NCI-H2196 treated with DMSO at 0.1 percent for 48 hours (cell line): Measurements from ENCODE around the gene AOC2.
"Not testable (repeated sequence)": the region's sequence is repeated elsewhere in the genome, so short reads cannot be mapped to it uniquely, and the experiment has no call there.

Experiments used
- DNase-seq: peaks from one replicate; lab custom pipeline; 2025; ENCODE audit not compliant: unreplicated experiment; lab: John Stamatoyannopoulos, UW

AOC2 gene

DNA sequence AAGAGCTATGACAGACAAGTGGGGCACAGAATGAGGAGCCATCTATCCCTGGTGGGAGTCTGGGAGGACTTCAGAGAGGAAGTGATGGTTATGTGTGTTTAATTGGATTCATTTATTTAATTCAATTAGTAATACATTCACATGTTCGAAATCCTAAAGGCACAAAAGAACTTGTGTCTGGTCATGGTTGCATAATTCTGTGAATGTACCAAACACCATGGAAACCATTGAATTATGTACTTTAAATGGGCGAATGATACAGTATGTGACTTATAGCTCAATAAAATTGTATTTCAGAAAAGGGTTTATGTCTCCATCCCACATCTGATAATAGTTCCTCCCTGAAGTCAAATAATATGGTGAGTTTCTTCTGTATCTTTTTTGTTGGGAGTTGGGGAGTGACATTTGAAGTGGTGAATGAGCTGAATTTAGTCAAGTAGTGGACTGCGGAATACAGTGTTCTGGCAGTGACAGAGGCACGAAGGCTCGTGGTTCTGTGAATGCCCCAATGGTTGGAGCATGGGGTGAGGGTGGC lies 36.5 kb downstream of the AOC2 start:
- no peak for DNase-seq

DNA sequence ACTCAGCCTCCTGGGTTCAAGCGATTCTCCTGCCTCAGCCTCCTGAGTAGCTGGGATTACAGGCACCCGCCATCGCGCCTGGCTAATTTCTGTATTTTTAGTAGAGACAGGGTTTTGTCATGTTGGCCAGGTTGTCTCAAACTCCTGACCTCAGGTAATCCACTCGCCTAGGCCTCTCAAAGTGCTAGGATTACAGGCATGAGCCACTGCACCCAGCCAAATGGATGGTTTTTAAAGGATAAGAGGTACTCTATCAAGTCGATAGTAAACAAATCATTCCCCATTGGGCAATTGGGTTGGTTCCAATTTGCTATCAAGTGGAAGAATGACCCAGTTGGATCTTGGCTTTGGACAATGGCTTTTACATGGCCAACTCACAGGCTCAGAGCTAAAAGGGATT lies 37.3 kb downstream of the AOC2 start:
- not testable (repeated sequence) for DNase-seq

DNA sequence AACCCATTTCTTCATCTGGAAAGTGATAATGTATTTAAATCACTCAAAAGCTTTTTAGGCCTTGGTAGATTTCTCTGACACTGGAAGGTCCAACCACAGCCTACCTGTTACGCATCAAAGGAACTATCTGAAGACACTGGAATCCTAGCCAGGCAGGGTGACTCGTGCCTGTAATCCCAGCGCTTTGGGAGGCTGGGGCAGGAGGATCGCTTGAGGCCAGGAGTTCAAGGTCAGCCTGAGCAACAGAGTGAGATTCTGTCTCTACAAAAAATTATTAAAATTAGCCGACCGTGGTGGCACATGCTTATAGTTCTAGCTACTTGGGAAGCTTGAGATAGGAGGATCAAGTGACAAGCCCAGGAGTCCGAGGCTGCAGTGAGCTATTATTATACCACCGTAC lies 37.8 kb downstream of the AOC2 start:
- DNase-seq, result no peak

DNA sequence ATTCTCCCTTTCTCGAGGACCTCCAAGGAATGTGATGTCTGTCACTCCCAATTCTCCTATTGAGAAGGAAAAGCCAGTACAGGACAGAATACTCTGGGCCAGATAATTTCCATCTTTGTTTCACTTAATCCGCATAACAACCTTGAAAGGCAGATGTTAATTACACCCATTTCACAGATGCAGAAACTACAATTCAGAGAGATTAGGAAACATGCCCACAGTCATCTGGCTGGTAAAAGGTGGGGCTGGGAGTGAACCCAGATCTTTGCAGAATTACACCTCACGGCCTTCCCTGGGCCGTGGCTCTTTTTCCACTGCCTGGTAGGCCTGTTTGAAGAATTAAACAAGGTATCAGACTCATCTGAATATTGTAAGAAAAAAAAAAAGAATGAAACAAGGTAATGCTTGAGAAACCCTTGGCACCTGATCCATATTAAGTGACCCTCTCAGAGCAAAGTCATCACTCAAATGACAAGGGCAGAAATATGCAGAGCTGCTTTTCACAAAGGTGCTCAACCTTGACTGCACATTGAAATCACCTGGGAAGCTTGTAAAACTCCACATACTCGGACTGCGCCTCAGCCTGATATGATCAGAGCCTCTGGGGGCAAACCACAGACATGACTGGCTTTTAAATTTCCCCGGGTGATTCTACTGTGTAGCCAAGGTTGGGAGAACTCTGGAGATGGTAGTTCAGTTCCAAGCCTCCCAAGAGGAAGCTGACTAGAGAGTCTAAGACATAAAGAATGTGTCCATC lies 39.6 kb downstream of the AOC2 start:
- DNase-seq, result no peak

DNA sequence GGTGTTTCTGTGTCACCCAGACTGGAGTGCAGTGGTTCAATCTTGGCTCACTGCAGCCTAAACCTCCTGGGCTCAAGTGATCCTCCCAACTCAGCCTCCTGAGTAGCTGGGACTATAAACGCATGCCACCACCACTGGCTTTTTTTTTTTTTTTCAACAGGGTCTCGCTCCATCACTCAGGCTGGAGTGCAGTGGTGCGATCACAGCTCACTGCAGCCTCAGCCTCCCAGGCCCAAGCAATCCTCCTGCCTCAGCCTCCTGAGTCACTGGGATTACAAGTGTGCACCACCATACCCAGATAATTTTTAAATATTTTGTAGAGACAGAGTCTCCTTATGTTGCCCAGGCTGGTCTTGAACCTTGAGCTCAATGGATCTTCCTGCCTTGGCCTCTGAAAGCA lies 41.4 kb downstream of the AOC2 start:
- DNase-seq, result not testable (repeated sequence)

DNA sequence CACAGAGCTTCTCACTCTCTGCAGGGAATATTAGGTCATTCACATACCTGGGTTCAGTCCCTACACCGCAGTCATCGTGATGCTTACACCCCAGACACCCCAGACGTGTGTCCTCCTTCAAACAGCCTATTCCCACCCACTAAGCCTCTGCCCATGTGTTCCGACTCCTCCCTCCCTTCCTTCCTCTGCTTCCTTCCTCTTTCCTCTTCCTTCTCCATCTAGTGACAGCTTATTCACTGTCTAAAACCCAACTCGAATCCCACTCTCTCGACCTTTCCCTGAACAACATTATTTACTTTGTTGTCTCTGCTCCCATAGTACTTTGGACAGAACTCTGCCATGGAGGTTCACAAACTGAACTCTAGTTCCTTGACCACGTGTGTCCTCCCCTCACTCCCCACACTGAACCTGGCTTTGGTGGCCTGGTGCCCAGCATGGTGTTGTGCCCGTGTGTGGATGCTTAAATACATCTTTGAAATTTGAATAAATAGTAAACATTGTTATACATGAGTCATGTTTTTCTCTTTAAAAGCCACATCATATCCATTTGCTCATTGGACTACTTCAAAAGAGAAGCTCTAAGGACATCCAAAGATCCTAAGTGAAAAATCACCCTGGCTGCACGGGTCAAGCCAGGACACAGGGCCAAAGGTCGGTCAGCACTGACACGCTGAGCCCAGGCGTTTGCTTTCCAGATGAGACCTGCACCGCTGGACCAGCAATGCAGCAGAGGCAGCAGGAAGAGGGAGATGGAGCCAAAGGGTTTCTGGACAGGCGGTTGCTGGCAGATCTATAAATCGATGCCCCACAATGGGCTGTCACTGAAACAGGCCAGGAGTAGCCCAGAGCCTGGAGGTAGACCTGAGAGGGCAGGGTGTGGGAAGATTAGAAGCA lies 42.1 kb downstream of the AOC2 start:
- no peak for DNase-seq

DNA sequence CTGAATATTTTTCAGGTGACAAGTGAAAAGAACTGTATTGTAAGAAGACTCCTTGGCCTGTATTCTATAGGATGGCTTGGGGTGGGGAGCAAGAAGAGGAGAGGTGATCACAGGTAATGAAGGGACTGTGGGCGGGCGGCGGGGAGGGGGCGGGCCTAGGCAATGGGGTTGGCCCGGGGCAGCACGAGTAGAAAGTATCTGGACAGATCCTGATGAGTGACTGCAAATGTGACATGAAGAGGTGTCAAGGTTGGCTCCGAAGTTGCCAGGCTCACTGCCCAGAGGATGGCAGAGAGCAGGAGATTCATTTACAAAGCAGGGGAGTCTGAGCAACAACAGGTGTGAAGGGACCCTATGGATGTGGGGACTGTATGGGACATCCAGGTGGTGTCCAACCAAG lies 45.4 kb downstream of the AOC2 start:
- no peak for DNase-seq

DNA sequence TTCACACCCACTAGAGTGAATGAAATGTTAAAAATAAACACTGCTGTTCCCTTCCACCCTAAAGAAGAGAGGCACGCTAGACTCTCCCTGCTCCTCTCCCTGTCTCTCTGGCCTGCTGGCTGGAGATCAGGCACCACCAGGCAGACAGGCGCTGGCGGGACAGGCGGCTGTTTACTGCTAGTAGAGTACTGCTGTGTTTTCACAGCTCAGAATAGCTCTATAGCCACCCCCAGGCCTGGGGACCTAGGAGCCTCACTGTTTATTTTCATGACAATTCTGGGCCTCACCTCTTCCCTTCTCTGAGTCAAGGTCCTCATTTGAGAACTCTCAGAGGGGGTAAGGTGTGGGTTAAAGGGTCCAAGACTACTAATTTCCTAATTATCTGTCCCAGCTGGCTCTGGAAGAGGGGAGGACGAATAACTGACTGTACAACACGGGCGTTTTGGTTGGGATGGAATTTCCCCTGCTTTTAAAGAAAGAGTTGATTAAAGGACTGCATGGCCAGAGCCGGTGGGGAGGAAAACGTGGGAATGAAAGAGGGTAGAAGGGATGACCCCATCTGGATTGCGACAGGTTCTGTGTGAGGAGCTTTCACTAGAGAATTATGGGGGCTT lies 47.3 kb downstream of the AOC2 start:
- DNase-seq, result no peak

DNA sequence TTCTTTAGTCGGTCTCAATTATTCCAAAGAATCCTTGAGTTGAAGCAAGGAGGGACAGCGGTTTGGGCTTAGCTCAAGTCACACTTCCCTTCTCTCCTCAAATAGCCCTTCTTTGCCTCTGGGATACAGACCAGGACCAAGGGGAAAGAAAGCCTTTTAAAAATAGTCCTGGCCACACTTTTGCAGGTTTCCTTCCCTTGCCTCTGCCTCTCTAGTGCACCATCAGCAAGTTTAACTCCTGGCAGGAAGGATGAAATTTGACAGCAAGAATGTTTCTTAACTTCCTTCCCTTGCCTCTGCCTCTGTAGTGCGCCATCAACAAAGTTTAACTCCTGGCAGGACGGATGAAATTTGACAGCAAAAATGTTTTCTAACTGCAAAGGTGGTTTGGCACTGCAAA lies 49.0 kb downstream of the AOC2 start:
- no peak for DNase-seq

DNA sequence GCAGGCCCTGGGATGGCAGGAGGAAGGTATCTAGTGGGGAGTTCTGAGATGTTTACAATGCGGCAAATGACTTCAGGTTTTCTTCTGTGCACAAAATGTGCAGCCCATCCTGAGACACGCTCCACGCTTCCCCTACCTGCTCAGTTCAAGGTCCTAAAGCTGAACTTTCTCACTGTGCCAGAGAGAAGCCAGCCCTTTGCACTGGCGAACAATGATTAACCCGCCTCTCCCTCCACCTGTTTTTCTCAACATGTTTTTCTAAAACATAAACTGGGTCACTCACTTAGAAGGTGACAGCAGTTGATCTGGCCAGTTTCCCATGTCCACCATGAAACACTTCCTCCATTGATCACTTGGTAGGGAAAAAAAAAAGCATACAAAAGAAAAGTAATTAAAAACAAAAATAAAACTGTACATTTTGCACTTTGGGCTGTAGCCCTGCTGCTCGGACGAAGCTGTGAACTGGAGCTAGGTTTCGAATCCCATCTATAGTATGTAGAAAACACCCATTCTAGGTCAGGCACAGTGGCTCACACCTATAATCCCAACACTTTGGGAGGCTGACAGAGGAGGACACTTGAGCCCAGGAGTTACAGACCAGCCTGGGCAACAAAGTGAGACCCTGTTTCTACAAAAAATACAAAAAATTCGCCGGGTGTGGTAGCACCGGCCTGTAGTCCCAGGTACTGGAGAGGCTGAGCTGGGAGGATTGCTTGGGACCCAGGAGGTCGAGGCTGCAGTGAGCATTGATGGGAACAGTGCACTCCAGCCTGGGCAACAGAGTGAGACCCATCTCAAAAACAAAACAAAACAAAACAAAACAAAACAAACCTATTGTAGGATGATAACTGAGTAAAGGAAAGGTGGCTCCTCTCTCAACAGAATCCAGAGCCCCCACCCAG lies 50.2 kb downstream of the AOC2 start:
- DNase-seq, result no peak

DNA sequence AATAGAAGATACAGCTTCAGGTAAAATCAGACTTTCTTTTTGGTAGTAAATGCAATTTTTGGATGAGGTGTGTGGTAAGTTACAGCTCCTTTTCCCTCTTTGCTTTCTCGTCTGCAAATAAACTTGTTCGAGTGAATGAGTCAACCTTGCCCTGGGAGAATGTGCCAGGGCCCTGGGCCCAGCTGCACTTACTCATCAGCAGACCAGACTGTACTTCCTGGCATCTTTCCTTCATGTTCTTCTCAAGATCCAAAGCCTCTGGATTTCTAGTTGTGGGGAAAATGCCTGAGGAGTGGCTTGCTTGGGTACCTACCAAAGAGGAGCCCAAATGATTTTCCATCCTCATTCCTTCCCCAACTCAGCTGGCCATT lies 50.8 kb downstream of the AOC2 start:
- no peak for DNase-seq

DNA sequence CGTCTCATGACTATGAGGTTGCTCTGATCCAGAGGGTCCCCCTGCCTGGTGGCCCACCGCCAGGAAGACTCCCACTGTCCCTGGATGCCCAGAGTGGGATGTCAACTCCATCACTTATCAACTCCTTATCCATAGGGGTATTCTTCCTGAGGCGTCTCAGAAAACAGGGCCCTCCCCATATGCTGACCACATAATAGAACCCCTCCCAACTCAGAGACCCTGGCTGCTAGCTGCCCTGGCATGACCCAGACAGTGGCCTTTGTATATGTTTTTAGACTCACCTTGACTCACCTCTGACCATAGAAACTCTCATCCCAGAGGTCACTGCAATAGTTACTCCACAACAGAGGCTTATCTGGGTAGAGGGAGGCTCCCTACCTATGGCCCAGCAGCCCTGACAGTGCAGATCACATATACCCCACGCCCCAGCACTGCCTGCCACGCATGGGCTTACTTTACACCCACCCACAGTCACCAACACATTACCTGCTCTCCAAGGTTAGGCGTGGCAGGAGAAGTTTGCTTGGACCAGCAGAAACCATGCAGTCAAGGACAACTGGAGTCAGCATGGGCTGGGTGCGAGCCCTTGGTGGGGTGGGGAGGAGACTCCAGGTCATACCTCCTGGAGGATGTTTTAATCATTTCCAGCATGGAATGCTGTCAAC lies 53.9 kb downstream of the AOC2 start:
- no peak for DNase-seq

DNA sequence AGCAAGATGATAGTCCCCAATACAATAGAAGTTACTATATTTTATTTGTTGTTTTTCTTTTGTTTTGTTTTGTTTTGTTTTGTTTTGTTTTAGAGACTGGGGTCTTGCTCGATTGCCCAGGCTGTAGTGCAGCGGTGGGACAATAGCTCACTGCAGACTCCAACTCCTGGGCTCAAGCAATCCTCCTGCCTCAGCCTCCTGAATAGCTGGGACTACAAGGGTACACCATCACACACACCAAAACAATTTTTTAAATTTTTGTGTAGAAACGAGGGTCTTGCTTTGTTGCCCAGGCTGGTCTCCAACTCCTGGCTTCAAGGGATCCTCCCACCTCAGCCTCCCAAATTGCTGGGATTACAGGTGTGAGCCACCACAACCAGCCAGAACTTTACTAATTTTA lies 55.6 kb downstream of the AOC2 start:
- DNase-seq, result not testable (repeated sequence)
